GM03348 (cell line): ENCODE data around the gene NFATC4.
"Not testable (repeated sequence)": the region's sequence is repeated elsewhere in the genome, so short reads cannot be mapped to it uniquely, and the experiment has no call there.

Experiments
- DNase-seq: peaks from one replicate; pipeline ENCODE4 v3.0.0; 2012; ENCODE audit warnings: low spot score

The NFATC4 gene

GRCh38 chr14:24368212-24368561, 203 bp downstream of the NFATC4 start:
- DNase-seq, result no peak

DNA sequence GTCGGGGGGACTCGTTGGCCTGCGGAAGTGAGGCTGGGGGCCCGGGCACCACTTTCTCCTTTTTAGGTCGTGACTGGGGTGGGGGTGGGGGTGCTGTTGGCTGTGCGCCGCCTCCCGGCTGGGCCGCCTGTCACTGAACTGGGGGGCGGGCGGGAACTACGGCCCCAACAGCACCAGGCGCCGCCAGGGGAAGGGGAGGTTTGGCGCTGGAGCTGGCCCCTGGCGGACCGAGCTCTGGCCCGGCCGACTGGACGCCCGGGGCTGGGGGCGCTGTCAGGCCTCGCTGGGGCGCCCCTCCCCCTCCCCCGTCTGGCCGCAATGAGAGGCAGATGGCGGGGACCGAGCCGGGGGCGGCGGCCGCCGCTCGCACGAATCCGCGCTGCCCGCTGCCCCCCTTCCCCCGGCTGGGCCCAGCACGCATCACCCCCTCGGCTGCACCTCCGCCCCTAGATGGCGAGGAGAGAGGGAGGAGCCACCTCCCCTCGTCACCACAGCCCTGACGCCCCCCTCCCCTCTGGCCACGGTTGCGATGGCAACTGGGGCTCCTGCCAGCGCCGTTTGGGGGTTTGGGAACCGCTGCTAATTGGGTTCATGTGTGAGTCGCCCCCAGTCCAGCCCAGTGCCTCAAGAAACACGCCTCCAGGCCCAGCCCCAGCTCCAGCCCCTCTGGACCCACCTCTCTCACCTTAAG, 723 bp downstream of the NFATC4 start:
- peak; percentile 95 for DNase-seq

DNA sequence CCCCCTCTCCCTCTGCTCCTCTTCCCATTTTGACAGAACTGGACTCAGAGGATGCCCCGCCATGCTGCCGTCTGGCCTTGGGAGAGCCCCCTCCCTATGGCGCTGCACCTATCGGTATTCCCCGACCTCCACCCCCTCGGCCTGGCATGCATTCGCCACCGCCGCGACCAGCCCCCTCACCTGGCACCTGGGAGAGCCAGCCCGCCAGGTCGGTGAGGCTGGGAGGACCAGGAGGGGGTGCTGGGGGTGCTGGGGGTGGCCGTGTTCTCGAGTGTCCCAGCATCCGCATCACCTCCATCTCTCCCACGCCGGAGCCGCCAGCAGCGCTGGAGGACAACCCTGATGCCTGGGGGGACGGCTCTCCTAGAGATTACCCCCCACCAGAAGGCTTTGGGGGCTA, 1.5 kb downstream of the NFATC4 start:
- no peak for DNase-seq

DNA sequence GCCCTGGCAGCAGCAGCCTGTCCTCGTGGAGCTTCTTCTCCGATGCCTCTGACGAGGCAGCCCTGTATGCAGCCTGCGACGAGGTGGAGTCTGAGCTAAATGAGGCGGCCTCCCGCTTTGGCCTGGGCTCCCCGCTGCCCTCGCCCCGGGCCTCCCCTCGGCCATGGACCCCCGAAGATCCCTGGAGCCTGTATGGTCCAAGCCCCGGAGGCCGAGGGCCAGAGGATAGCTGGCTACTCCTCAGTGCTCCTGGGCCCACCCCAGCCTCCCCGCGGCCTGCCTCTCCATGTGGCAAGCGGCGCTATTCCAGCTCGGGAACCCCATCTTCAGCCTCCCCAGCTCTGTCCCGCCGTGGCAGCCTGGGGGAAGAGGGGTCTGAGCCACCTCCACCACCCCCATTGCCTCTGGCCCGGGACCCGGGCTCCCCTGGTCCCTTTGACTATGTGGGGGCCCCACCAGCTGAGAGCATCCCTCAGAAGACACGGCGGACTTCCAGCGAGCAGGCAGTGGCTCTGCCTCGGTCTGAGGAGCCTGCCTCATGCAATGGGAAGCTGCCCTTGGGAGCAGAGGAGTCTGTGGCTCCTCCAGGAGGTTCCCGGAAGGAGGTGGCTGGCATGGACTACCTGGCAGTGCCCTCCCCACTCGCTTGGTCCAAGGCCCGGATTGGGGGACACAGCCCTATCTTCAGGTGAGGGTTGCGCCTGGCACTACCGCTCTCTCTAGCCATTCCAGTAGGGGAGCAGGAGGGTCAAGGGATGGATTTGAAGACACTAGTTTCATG, 2.1 kb downstream of the NFATC4 start:
- no peak for DNase-seq

DNA sequence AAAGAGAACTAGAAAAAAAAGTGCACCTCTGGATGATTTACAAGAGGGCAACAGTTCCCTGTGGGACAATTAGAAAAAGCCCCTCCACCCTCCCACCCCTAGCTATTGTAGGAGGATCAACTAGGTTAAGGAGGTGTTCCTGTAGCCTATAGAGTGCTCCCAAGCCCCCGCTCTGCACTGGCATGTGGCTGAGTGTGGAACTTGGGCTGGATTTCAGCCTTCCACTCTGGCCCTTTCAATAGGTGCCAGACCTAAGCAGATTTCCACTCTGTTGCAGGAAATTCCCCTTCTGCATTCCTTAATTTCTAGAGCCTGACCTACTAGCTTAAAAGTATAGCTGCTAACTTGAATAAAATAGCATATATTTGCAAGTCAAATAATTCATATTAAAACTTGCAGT, 2.8 kb downstream of the NFATC4 start:
- no peak for DNase-seq

- DNase-seq, result not testable (repeated sequence)
These were observed 3.6 kb downstream of the NFATC4 start for GRCh38 chr14:24371605-24372004.

- DNase-seq, result no peak
These were observed 4.9 kb downstream of the NFATC4 start for GRCh38 chr14:24372701-24373416.

- DNase-seq, result no peak
These were observed 8.6 kb downstream of the NFATC4 start for GRCh38 chr14:24376448-24377070.

DNA sequence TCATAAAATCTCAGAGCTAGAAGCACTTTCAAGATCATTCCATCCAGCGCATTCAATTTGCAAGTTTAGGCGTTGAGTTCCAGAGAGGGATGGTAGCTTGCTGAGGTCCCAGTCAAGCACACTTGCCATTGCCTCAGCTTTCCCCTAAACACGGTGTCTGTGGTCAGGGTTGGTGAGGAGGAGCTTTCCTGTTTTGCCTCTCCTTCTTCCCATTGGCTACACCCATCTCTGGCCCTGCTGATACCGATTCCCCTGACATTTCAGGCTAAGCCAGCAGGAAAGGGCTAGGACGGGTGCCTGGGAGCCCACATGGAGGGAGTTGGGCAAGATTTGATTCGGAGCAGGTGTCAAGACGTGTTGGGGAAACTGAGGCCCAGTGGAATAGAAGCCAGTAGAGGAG, 9.1 kb downstream of the NFATC4 start:
- no peak for DNase-seq

DNA sequence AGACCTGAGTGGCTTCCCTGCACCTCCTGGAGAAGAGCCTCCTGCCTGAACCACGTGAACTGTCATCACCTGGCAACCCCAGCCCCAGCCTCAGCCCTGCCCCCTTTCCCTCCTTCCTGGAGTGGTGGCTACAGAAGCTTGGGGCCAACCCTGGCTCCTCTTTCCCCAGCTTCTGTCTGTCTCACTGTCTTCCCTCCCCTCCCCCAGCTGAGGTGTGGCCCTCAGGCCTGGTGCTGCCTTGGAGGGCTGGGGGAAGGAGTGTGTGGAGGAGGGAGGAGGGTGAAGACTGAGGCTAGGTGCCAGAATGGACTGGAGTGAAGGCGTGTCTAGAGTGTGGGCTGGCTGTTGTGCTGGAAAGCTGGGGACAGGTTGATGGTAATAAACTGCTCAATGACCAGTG, 9.7 kb downstream of the NFATC4 start:
- no peak for DNase-seq

DNA sequence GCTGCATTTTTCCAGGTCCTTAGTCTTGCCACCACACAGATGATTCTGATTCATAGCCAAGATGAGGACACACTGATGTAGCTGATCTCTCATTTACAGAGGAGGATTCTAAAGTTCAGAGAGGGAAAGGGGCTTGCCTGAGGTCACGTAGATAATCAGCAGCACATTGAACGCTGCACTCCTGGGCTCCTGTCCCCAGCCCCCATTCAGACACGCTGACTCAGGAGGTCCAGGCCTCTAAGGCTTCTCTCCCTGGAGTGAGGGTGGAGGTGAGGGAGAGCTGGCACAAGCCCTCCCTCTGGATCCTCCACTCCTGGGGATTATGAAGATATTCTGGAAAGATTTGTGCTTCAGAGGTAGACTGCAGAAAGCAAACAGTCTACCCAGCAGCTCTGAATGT, 10.3 kb downstream of the NFATC4 start:
- DNase-seq, result no peak

DNA sequence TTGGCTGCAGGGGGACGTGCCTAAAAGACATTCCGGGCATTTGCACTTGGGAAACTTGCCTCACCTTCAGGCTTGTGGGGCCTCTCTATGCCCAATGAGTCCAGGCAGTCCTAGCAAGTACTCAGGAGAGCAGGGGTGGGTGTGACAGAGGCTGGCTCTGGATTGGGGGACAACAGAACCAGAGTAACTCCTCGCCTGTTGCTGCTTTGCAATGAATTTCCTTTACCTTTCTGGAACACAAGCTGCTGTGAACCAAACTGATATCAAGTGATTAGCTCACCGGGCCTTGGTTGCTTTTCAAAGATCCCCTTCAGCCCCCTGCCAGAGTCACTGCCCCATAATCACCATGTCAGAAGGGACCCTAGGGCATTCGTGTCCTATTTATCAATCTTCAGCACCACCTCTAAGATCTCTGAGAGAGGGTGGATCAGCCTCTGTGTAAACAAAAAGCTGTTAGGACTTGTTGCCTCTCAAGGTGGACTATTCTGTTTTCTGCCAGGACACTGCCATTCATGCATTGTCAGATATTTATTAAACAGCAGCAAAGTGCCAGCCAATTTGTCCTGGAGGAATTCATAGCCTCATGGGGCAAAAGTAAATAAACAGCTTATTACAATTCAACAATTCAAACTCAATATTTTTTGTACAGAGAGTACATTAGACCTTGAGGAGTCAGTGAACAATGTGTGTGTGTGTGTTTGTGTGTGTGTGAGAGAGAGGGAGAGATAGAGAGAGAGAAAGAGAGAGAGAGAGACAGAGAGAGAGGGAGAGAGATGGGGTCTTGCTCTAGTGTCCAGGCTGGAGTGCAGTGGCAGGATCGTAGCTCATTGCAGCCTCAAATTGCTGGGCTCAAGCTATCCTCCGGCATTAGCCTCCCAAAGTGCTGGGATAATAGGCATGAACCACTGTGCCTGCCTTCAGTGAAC, 11.3 kb downstream of the NFATC4 start:
- DNase-seq, result no peak

GRCh38 chr14:24379907-24380730, 12.1 kb downstream of the NFATC4 start:
- no peak for DNase-seq

DNA sequence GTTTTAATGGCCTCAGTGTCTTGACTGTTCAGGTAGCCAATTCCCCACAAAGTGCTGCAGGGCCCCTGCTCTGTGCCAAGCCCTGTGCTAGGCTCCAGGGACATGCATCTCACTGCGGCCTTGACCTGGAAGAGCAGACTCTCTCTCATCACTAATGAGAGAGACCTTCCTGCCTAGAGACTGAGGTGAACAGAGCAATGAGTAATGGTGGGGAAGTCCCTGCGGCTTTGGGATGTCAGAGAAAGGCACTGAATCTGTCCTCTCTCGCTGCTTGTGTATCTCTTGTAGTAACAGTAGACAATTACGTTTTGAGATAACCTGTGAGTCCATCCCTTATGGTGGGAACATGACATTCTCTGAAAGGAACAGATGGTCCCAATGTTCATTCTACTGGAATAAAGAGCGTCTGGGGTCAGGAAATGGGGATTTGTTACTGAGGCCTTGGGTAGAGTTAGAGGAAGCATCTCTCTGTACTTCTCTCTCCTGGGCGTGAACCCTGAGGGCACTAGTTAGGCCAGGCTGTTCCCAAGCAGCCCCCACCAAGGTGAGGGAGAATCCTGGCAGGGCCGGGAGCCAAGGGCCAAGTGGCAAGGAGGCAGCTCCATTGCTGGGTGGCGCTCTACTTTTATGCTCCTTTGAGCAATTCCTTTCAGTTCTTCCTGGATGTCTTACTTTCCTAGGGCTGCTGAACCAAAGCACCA, 13.5 kb downstream of the NFATC4 start:
- no peak for DNase-seq

DNA sequence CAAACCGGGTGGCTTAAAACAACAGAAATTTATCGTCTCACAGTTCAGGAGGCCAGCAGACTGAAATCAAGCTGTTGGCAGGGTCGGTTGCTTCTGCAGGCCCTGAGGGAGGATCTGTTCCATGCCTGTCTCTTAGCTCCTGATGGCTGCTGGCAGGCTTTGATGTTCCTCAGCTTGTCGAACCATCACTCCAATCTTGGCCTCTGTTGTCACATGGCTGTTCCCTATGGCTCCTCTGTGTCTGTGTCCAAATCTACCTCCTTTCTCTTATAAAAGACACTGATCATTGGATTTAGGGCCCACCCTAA, 14.0 kb downstream of the NFATC4 start:
- DNase-seq, result no peak

DNA sequence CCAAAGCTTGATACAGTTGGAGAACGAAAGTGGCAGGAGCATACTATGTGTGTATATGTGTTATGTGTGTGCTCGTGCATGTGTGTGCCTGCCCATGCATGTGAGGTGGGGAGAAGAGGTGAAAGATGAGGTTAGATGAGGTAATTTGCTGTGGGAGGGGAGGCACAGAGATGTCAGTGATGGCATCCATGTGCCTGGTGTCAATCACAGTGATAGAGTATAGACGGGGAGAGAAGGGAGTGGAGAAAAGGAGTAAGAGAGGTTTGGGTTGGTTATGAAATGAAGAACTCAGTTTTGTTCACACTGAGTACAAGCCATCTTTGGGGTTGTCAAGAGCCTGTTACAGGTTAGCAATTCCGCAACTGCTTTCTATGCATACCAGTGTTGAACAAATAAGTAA, 16.2 kb downstream of the NFATC4 start:
- DNase-seq, result no peak

DNA sequence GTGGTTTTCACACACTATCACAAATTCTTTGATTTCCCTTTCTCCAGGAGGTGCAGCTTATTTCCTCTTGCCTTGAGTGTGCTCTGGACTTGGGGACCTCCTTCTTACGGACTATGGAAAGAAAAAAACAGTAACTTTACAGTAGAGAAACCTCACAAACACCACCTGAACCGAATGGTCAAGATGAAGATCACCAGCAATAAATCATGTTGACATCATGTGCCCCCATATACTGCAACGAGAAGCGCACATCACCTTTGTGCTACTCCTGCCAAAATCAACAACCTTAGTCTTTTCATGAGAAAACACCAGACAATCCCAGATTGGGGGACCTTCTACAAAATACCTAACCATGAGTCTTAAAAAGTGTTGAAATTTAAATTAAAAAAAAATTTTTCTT, 17.5 kb downstream of the NFATC4 start:
- no peak for DNase-seq

GRCh38 chr14:24387009-24387345, 19.0 kb downstream of the NFATC4 start:
- no peak for DNase-seq

- not testable (repeated sequence) for DNase-seq
These were observed 19.6 kb downstream of the NFATC4 start for GRCh38 chr14:24387579-24387978.

DNA sequence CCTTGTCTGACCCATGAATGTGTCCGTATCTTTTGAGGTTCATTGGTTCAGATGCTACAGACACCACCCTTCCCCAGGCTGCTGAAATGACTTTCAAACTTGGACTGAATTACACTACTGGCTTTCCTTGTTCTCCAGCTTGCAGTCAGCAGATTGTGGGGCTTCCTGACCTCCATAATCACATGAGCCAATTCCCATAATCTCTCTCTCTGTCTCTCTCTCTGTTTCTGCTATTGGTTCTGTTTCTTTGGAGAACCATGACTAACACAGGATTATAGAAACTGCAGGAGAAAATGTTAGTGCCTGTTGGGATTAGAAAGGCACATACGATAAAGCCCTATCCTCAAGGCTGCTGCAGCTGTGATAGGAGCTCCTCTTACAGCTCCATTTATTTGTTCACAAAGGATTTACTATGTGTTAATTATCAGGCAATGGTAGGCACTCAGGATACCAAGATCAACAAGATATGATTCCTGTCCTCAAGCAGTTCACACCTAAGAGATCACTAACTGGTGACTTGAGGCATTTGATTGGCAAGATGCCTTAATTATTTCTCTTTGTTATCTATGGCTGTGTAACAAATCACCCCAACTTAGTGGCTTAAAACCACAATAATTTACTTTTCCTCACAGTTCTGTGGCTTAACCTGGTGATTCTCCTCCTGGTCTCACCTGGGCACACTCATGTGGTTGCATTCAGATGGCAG, 20.6 kb downstream of the NFATC4 start:
- no peak for DNase-seq
